ENCODE results near the gene MTRR.
A peak's percentile ranks its signal among the peaks of the same experiment; 100 is the strongest.

Gene MTRR

GRCh38 chr5:7894860-7895259 lies 25.9 kb downstream of the MTRR start:
- no peaks in the 10 kb centered on the region for H3K27me3 ChIP-seq (ENCODE audit: control insufficient read depth, insufficient read depth, low read length)
- H3K9ac ChIP-seq, result no peak overlapping the region
- no peaks in the 10 kb centered on the region for H3K4me1 ChIP-seq
- no peaks in the 10 kb centered on the region for H3K36me3 ChIP-seq (ENCODE audit: control insufficient read depth, insufficient read depth, low read length)
- no peak overlapping the region for H2AFZ ChIP-seq
- no peaks in the 10 kb centered on the region for H3K9me3 ChIP-seq (ENCODE audit: control insufficient read depth, low read length)
- no peaks in the 10 kb centered on the region for H3K79me2 ChIP-seq
- H3K4me2 ChIP-seq (ENCODE audit: low read length), result no peak overlapping the region
- H3K27ac ChIP-seq, result no peak overlapping the region
- no peak overlapping the region for H3K4me3 ChIP-seq (ENCODE audit: low read depth, low read length)
- TF ChIP-seq CTCF (IDR thresholded peaks at IDR 0.05), result no peak

GRCh38 chr5:7897014-7897600 lies 28.2 kb downstream of the MTRR start:
- TF ChIP-seq CTCF (IDR thresholded peaks at IDR 0.05), result peak; percentile 18
- Histone ChIP-seq H3K36me3 (ENCODE audit: control insufficient read depth, insufficient read depth, low read length) (no peaks in the 10 kb centered on the region), H3K9ac (no peak overlapping the region), H3K79me2 (no peaks in the 10 kb centered on the region), H3K27me3 (ENCODE audit: control insufficient read depth, insufficient read depth, low read length) (no peaks in the 10 kb centered on the region), H3K27ac (no peak overlapping the region), H3K4me2 (ENCODE audit: low read length) (no peak overlapping the region), H2AFZ (no peak overlapping the region), H3K9me3 (ENCODE audit: control insufficient read depth, low read length) (no peaks in the 10 kb centered on the region), H3K4me3 (ENCODE audit: low read depth, low read length) (no peak overlapping the region), H3K4me1 (no peaks in the 10 kb centered on the region)

- H2AFZ ChIP-seq, result no peak overlapping the region
- H3K9me3 ChIP-seq (ENCODE audit: control insufficient read depth, low read length), result no peaks in the 10 kb centered on the region
- no peaks in the 10 kb centered on the region for H3K4me1 ChIP-seq
- no peak overlapping the region for H3K27ac ChIP-seq
- no peaks in the 10 kb centered on the region for H3K27me3 ChIP-seq (ENCODE audit: control insufficient read depth, insufficient read depth, low read length)
- no peaks in the 10 kb centered on the region for H3K79me2 ChIP-seq
- H3K4me3 ChIP-seq (ENCODE audit: low read depth, low read length), result no peak overlapping the region
- TF ChIP-seq CTCF (IDR thresholded peaks at IDR 0.05), result no peak
- no peak overlapping the region for H3K4me2 ChIP-seq (ENCODE audit: low read length)
- H3K9ac ChIP-seq, result no peak overlapping the region
- H3K36me3 ChIP-seq (ENCODE audit: control insufficient read depth, insufficient read depth, low read length), result no peaks in the 10 kb centered on the region
These were observed 33.3 kb downstream of the MTRR start for GRCh38 chr5:7902201-7902600.

- Histone ChIP-seq H3K79me2 (no peaks in the 10 kb centered on the region), H3K27me3 (ENCODE audit: control insufficient read depth, insufficient read depth, low read length) (no peaks in the 10 kb centered on the region), H3K36me3 (ENCODE audit: control insufficient read depth, insufficient read depth, low read length) (no peaks in the 10 kb centered on the region), H3K9ac (no peak overlapping the region), H3K4me2 (ENCODE audit: low read length) (no peak overlapping the region), H3K4me3 (ENCODE audit: low read depth, low read length) (no peak overlapping the region), H3K4me1 (no peaks in the 10 kb centered on the region), H3K27ac (no peak overlapping the region), H2AFZ (no peak overlapping the region), H3K9me3 (ENCODE audit: control insufficient read depth, low read length) (no peaks in the 10 kb centered on the region)
- no peak for TF ChIP-seq CTCF (IDR thresholded peaks at IDR 0.05)
These were observed 34.0 kb downstream of the MTRR start for GRCh38 chr5:7902666-7903625.
